Testis (tissue), 2 donors: ENCODE data around the gene ROBO1.

ENCODE experiments used
- CTCF ChIP-seq, 3 experiments: fragments of 450-650 bp in 2 of 3; fragments of 200-600 bp in 1 of 3; sonication (generic) in 1 of 3; IDR thresholded peaks; one replicate each; pipeline ENCODE4 v1.5.1; 2016 to 2019; ENCODE audit warnings: antibody characterized with exemption in 3 of 3, mild to moderate bottlenecking in 2 of 3, moderate library complexity in 1 of 3
- POLR2A ChIP-seq: fragments of 450-650 bp; IDR thresholded peaks from one replicate; pipeline ENCODE4 v1.6.1; 2017; ENCODE audit warnings: antibody characterized with exemption, mild to moderate bottlenecking, moderate library complexity

DNA sequence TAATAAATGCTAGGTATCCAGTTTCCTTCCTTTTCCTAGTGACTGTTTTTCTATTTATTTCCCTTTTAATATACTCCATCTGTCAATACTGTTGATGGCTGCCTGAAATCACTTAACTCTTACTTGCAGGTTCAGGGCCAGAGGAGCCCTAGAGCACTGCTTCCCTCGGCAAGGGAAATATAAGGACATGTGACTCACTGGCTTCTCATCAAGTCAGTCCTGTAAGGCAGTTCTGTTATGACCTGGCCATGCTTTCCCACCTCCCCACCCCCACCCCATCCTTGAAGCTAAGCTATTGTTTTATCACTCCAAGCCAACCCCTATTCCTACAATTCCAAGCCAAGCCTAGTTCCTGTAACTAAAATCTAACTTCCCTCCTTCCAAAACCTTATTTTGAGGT, 800.7 kb downstream of the ROBO1 start:
- TF ChIP-seq CTCF (IDR thresholded peaks at IDR 0.05) (no peak), POLR2A (no peak)
